ENCODE results near the gene LIPG. TPM values are rescaled to one million over a fixed set of nuclear protein-coding genes. Genes with fewer than 3 reads are reported as not detected.

Gene LIPG
- total and polyA plus RNA-seq, 10 donors: 0.11 to 2.7 (median 0.35) TPM; not detected in 3

GRCh38 chr18:49610022-49610445 lies 48.2 kb downstream of the LIPG start:
- Histone ChIP-seq H3K4me3 (no peak overlapping the region), H3K27me3 (replicated peaks in 1 of 7) (peaks cover 0 to 44% (median 0%) of the 10 kb centered on the region in 7 donors), H3K4me1 (no peaks in the 10 kb centered on the region), H3K36me3 (no peaks in the 10 kb centered on the region), H3K27ac (no peak overlapping the region), H3K9me3 (peaks cover 0 to 10% (median 7%) of the 10 kb centered on the region in 8 donors)
- no peak for TF ChIP-seq POLR2AphosphoS5 (IDR thresholded peaks at IDR 0.05)
- no peak for TF ChIP-seq POLR2A (IDR thresholded peaks at IDR 0.05)
- no peak for TF ChIP-seq CTCF (IDR thresholded peaks at IDR 0.05 in 8 of 11, conservative IDR thresholded peaks at IDR 0.05 in 3 of 11)
- no peak for DNase-seq
- whole genome bisulfite sequencing, 5 donors: 93 to 97% (median 93%) methylated on average over 3 of the region's 3 CpGs
- intact Hi-C loops (cut with DNase I; ENCODE audit: low total_unique reads): no loop called here

DNA sequence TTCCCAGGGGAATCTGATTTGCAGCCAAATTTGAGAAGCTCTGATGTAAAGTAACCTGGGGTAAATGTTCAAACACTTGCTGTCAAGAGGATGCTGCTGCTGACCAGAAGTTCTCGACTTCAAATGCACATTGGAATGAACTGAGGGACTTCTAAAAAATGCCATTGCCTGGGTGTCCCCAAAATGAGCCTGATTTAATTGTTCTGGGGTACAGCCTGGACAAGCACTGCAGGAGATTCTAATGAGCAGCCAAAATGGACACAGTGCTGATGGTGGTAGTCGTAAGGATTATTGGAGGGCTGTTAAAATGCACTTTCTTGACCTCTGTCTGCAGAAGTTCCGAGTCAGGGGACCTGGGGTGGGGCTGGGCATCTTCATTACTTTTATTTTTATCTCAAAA lies 49.5 kb downstream of the LIPG start:
- 77 to 88% (median 80%) methylated on average over 3 of the region's 3 CpGs for WGBS, 5 donors
- Histone ChIP-seq H3K27ac (no peak overlapping the region), H3K9me3 (no peaks in the 10 kb centered on the region), H3K27me3 (replicated peaks in 1 of 7) (peaks cover 0 to 39% (median 0%) of the 10 kb centered on the region in 7 donors), H3K4me3 (no peak overlapping the region), H3K4me1 (no peaks in the 10 kb centered on the region), H3K36me3 (no peaks in the 10 kb centered on the region)
- intact Hi-C loops (cut with DNase I; ENCODE audit: low total_unique reads): no loop called here
- TF ChIP-seq POLR2AphosphoS5 (IDR thresholded peaks at IDR 0.05) (no peak), CTCF (IDR thresholded peaks at IDR 0.05 in 8 of 11, conservative IDR thresholded peaks at IDR 0.05 in 3 of 11) (no peak), POLR2A (IDR thresholded peaks at IDR 0.05) (no peak)
- DNase-seq: no peak

GRCh38 chr18:49612515-49613033 lies 50.7 kb downstream of the LIPG start:
- no peak for TF ChIP-seq POLR2AphosphoS5 (IDR thresholded peaks at IDR 0.05)
- TF ChIP-seq CTCF (IDR thresholded peaks at IDR 0.05 in 8 of 11, conservative IDR thresholded peaks at IDR 0.05 in 3 of 11): no peak
- no peak for TF ChIP-seq POLR2A (IDR thresholded peaks at IDR 0.05)
- no peaks in the 10 kb centered on the region for H3K9me3 ChIP-seq
- H3K4me1 ChIP-seq: no peaks in the 10 kb centered on the region
- no peak for DNase-seq
- H3K27ac ChIP-seq: no peak overlapping the region
- intact Hi-C loops (cut with DNase I; ENCODE audit: low total_unique reads): no loop called here
- H3K27me3 ChIP-seq (replicated peaks in 1 of 7): peaks cover 0 to 39% (median 0%) of the 10 kb centered on the region in 7 donors
- no peak overlapping the region for H3K4me3 ChIP-seq
- no peaks in the 10 kb centered on the region for H3K36me3 ChIP-seq
- 58 to 76% (median 69%) methylated on average over 11 of the region's 11 CpGs for WGBS, 5 donors

DNA sequence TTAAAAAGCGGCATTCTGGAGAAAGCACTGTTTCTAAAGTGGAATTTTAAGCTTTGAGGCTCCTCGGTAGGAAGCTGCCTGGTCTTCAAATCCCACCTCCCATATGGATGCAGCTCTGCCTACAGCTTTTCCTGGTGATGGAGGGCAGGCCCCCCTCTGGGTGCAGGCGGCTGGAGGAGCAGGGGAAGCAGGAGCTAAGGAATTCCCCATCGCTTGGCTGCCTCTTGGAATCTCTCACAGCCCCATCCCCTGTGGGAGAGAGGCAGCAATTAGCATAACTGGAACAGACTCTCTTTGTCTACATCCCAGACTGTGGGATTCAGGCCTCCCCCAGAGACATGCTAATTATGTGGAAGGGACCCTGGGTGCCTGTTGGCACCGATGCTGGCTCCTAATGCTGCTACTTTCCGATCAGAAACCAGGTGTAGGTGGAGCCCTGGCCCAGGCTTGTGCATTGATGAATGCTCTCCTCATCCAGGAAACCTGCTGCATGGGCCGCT lies 51.3 kb downstream of the LIPG start:
- Histone ChIP-seq H3K4me3 (no peak overlapping the region), H3K36me3 (no peaks in the 10 kb centered on the region), H3K4me1 (no peaks in the 10 kb centered on the region), H3K9me3 (no peaks in the 10 kb centered on the region), H3K27ac (no peak overlapping the region), H3K27me3 (replicated peaks in 1 of 7) (peaks cover 0 to 43% (median 0%) of the 10 kb centered on the region in 7 donors)
- DNase-seq: no peak
- WGBS, 5 donors: 44 to 63% (median 57%) methylated on average over 7 of the region's 7 CpGs
- no peak for TF ChIP-seq POLR2A (IDR thresholded peaks at IDR 0.05)
- no peak for TF ChIP-seq POLR2AphosphoS5 (IDR thresholded peaks at IDR 0.05)
- no peak for TF ChIP-seq CTCF (IDR thresholded peaks at IDR 0.05 in 8 of 11, conservative IDR thresholded peaks at IDR 0.05 in 3 of 11)
- intact Hi-C loops (cut with DNase I; ENCODE audit: low total_unique reads): no loop called here
